ENCODE measurements around the gene FN3KRP.

- TF ChIP-seq, protein P1, sequence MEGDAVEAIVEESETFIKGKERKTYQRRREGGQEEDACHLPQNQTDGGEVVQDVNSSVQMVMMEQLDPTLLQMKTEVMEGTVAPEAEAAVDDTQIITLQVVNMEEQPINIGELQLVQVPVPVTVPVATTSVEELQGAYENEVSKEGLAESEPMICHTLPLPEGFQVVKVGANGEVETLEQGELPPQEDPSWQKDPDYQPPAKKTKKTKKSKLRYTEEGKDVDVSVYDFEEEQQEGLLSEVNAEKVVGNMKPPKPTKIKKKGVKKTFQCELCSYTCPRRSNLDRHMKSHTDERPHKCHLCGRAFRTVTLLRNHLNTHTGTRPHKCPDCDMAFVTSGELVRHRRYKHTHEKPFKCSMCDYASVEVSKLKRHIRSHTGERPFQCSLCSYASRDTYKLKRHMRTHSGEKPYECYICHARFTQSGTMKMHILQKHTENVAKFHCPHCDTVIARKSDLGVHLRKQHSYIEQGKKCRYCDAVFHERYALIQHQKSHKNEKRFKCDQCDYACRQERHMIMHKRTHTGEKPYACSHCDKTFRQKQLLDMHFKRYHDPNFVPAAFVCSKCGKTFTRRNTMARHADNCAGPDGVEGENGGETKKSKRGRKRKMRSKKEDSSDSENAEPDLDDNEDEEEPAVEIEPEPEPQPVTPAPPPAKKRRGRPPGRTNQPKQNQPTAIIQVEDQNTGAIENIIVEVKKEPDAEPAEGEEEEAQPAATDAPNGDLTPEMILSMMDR (IDR thresholded peaks at IDR 0.05), result no peak
- TF ChIP-seq POLR2A (IDR thresholded peaks at IDR 0.05), result peak; percentile 31
These were observed 32.2 kb upstream of the FN3KRP start for GRCh38 chr17:82684228-82684841.
